Breast epithelium (tissue), 4 donors: Measurements from ENCODE around the gene PIANP. TPM values are rescaled to one million over a fixed set of nuclear protein-coding genes. Genes with fewer than 3 reads are reported as not detected.
"Not testable (repeated sequence)": the region's sequence is repeated elsewhere in the genome, so short reads cannot be mapped to it uniquely, and the experiment has no call there.

Experiments
- DNase-seq, 2 donors: peaks; one replicate each; pipeline ENCODE4 v3.0.0-alpha.2; 2019; ENCODE audit warnings: low spot score in 2 of 2
- H3K27ac ChIP-seq, 2 donors: fragments of 200-600 bp; sonication (generic) in 1 of 2; one replicate each; pipeline ENCODE4 v1.5.1; 2016 to 2019; ENCODE audit warnings: mild to moderate bottlenecking in 1 of 2
- H3K27me3 ChIP-seq, 2 donors: fragments of 200-600 bp; sonication (generic) in 1 of 2; one replicate each; pipeline versions ENCODE4 v1.5.1 to v1.6.0; 2017 to 2019; ENCODE audit warnings: control low read depth in 1 of 2, mild to moderate bottlenecking in 1 of 2
- H3K36me3 ChIP-seq: fragments of 200-600 bp; one replicate; pipeline ENCODE4 v1.5.1; 2019
- H3K4me1 ChIP-seq, 2 donors: fragments of 200-600 bp; sonication (generic); one replicate each; pipeline ENCODE4 v1.5.1; 2016 to 2019; ENCODE audit warnings: control low read depth in 1 of 2
- H3K4me3 ChIP-seq, 3 donors: fragments of 200-600 bp; sonication (generic); 1 replicate in 2 of 3; 2 replicates in 1 of 3; pipeline ENCODE4 v1.5.1; 2016 to 2019; ENCODE audit warnings: mild to moderate bottlenecking in 3 of 3, moderate library complexity in 2 of 3
- H3K9me3 ChIP-seq, 2 donors: fragments of 200-600 bp; sonication (generic) in 1 of 2; one replicate each; pipeline ENCODE4 v1.5.1; 2016 to 2019; ENCODE audit warnings: control low read depth in 1 of 2
- POLR2A ChIP-seq: fragments of 450-650 bp; IDR thresholded peaks from one replicate; pipeline ENCODE4 v1.6.1; 2016; ENCODE audit warnings: antibody characterized with exemption, mild to moderate bottlenecking, moderate library complexity
- POLR2AphosphoS5 ChIP-seq, 3 donors: sonication (generic); formaldehyde crosslinking; IDR thresholded peaks; one replicate each; pipeline ENCODE4 v1.6.1; 2017; ENCODE audit warnings: antibody characterized with exemption in 3 of 3
- intact Hi-C: fragments of 100-400 bp; cut with DNase I; formaldehyde crosslinking; loops from one replicate; pipeline ENCODE4 v1.15.1; 2023; ENCODE audit warnings: low total_unique reads
- total RNA-seq, 3 donors: library from RNA; depleted of rRNA; stranded (reverse); fragments of >200 nt; gene quantifications; one replicate each; pipeline ENCODE4 v1.1.0, GENCODE V29; 2016
- TF ChIP-seq, protein P1 (sequence below), 3 donors: fragments of 450-650 bp; IDR thresholded peaks; one replicate each; pipeline ENCODE4 v1.5.1; 2016 to 2017; ENCODE audit warnings: antibody characterized with exemption in 3 of 3, mild to moderate bottlenecking in 3 of 3, moderate library complexity in 3 of 3

PIANP gene
- total RNA-seq, 3 donors from 2014 or later, result 0.29 to 0.33 TPM; not detected in 1

DNA sequence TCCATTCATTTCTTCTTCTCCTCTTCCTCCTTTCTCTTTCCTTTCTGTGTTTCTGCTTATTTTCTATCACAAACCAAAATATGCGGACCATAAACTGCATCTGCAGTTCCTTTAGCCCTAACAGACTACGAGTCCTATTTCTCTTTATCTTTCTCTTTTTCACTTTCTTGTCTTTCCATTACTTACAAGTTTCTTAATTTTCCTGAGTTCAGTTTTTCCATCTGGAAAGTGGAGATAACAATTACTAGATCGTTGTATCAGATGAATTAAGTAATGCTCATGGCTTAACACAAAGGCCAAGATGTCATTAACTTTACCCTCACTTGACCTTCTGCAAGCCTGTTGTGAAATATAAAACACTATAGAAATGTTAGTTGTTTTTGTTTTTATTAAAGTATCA is 22.2 kb upstream of the PIANP start:
- Histone ChIP-seq H3K27me3 (no peaks in the 10 kb centered on the region), H3K4me3 (no peak overlapping the region), H3K36me3 (peaks cover 1% of the 10 kb centered on the region), H3K9me3 (no peaks in the 10 kb centered on the region), H3K4me1 (peaks cover 6 to 7% of the 10 kb centered on the region in 2 donors), H3K27ac (no peak overlapping the region)
- DNase-seq, result no peak
- intact Hi-C loops, result loop anchor here (2.0 kb wide), 1 partner anchor 34 kb away; the partner anchor contains the start of gene ZNF384
- TF ChIP-seq, protein P1, sequence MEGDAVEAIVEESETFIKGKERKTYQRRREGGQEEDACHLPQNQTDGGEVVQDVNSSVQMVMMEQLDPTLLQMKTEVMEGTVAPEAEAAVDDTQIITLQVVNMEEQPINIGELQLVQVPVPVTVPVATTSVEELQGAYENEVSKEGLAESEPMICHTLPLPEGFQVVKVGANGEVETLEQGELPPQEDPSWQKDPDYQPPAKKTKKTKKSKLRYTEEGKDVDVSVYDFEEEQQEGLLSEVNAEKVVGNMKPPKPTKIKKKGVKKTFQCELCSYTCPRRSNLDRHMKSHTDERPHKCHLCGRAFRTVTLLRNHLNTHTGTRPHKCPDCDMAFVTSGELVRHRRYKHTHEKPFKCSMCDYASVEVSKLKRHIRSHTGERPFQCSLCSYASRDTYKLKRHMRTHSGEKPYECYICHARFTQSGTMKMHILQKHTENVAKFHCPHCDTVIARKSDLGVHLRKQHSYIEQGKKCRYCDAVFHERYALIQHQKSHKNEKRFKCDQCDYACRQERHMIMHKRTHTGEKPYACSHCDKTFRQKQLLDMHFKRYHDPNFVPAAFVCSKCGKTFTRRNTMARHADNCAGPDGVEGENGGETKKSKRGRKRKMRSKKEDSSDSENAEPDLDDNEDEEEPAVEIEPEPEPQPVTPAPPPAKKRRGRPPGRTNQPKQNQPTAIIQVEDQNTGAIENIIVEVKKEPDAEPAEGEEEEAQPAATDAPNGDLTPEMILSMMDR (IDR thresholded peaks at IDR 0.05), result no peak
- TF ChIP-seq POLR2A, result no peak
- TF ChIP-seq POLR2AphosphoS5 (IDR thresholded peaks at IDR 0.05), result no peak

DNA sequence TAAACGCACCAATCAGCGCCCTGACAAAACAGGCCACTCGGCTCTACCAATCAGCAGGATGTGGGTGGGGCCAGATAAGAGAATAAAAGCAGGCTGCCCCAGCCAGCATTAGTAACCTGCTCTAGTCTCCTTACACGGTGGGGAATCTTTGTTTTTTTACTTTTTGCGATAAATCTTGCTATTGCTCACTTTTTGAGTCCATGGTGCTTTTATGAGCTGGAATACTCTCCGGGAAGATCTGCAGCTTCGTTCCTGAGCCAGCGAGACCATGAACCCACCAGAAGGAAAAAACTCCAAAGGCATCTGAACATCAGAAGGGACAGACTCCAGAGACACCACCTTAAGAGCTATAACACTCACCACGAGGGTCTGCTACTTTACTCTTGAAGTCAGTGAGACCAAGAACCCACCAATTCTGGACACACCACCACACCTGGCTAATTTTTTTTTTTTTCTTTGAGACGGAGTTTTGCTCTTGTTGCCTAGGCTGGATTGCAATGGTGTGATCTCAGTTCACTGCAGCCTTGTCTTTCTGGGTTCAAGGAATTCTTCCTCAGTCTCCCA is 16.3 kb upstream of the PIANP start:
- Histone ChIP-seq H3K27ac (no peak overlapping the region), H3K4me3 (no peak overlapping the region), H3K9me3 (no peaks in the 10 kb centered on the region), H3K27me3 (peaks cover 0 to 3% of the 10 kb centered on the region in 2 donors), H3K36me3 (no peaks in the 10 kb centered on the region), H3K4me1 (no peaks in the 10 kb centered on the region)
- TF ChIP-seq POLR2A, result no peak
- TF ChIP-seq, protein P1 (IDR thresholded peaks at IDR 0.05), result no peak
- no peak for TF ChIP-seq POLR2AphosphoS5 (IDR thresholded peaks at IDR 0.05)
- DNase-seq, result no peak
- intact Hi-C loops, result no loop called here

DNA sequence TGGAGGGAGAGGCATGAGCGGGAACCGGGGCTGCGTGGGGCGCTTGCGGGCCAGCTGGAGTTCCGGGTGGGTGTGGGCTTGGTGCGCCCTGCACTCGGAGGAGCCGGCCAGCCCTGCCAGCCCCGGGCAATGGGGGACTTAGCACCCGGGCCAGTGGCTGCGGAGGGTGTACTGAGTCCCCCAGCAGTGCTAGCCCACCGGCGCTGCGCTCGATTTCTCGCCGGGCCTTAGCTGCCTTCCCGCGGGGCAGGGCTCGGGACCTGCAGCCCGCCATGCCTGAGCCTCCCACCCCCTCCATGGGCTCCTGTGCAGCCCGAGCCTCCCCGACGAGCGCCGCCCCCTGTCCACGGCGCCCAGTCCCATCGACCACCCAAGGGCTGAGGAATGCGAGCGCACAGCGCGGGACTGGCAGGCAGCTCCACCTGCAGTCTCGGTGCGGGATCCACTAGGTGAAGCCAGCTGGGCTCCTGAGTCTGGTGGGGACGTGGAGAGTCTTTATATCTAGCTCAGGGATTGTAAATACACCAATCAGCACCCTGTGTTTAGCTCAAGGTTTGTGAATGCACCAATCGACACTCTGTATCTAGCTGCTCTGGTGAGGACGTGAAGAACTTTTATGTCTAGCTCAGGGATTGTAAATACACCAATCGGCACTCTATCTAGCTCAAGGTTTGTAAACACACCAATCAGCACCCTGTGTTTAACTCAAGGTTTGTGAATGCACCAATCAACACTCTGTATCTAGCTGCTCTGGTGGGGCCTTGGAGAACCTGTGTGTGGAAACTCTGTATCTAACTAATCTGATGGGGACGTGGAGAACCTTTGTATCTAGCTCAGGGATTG is 15.6 kb upstream of the PIANP start:
- H3K36me3 ChIP-seq, DNase-seq, H3K27ac ChIP-seq, H3K4me1 ChIP-seq, H3K9me3 ChIP-seq, intact Hi-C loops, H3K4me3 ChIP-seq, H3K27me3 ChIP-seq: not testable (repeated sequence)

DNA sequence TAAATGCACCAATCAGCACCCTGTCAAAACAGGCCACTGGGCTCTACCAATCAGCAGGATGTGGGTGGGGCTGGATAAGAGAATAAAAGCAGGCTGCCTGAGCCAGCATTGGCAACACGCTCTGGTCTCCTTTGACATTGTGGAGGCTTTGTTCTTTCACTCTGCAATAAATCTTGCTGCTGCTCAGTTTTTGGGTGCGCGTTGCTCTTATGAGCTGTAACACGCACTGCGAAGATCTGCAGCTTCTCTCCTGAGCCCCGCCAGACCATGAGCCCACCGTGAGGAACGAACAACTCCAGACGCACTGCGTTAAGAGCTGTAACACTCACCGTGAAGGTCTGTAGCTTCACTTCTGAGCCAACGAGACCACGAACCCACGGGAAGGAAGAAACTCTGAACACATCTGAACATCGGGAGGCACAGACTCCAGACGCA is 8.4 kb upstream of the PIANP start:
- no peak for DNase-seq
- no peak overlapping the region for H3K4me3 ChIP-seq
- TF ChIP-seq POLR2AphosphoS5 (IDR thresholded peaks at IDR 0.05) (no peak), POLR2A (no peak)
- TF ChIP-seq, protein P1 (IDR thresholded peaks at IDR 0.05), result no peak
- H3K27ac ChIP-seq, result no peak overlapping the region
- H3K9me3 ChIP-seq, result no peaks in the 10 kb centered on the region
- H3K36me3 ChIP-seq, result no peaks in the 10 kb centered on the region
- H3K27me3 ChIP-seq, result peaks cover 2 to 15% of the 10 kb centered on the region in 2 donors
- H3K4me1 ChIP-seq, result no peaks in the 10 kb centered on the region
- intact Hi-C loops, result no loop called here

DNA sequence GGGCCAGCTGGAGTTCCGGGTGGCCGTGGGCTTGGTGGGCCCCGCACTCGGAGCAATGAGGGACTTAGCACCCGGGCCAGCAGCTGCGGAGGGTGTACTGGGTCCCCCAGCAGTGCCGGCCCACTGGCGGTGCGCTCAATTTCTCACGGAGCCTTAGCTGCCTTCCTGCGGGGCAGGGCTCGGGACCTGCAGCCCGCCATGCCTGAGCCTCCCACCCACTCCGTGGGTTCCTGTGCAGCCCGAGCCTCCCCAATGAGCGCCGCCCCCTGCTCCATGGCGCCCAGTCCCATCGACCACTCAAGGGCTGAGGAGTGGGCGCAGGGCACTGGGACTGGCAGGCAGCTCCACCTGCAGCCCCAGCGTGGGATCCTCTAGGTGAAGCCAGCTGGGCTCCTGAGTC is 7.7 kb upstream of the PIANP start:
- peaks cover 2 to 21% of the 10 kb centered on the region in 2 donors for H3K27me3 ChIP-seq
- H3K4me3 ChIP-seq, DNase-seq, H3K36me3 ChIP-seq, H3K27ac ChIP-seq, H3K4me1 ChIP-seq, intact Hi-C loops, H3K9me3 ChIP-seq: not testable (repeated sequence)

DNA sequence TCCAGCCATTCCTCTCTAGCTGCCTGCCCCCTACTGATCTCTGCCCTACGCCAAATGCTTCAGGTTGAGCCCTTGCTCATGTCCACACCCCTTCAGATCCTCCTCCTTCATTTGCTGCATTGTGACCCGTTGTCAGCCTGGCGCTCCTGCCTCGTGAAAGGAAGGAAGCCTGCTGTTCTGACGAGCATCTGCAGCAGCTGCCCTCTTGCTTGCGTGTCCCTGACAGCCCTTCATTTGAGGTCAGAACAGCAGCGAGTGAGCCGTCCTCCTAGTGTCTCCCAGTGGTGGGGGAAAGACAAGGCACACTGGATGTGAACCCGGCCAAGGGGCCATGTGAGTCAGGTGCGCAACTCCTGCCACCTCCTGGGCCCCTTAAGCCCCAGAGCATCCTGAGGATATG is 3.0 kb upstream of the PIANP start:
- no peak for DNase-seq
- intact Hi-C loops, result no loop called here
- H3K27ac ChIP-seq, result no peak overlapping the region
- no peaks in the 10 kb centered on the region for H3K4me1 ChIP-seq
- no peaks in the 10 kb centered on the region for H3K9me3 ChIP-seq
- H3K36me3 ChIP-seq, result no peaks in the 10 kb centered on the region
- H3K4me3 ChIP-seq, result no peak overlapping the region
- H3K27me3 ChIP-seq, result peaks cover 9 to 60% of the 10 kb centered on the region in 2 donors
- TF ChIP-seq POLR2A (no peak), POLR2AphosphoS5 (IDR thresholded peaks at IDR 0.05) (no peak)
- TF ChIP-seq, protein P1 (IDR thresholded peaks at IDR 0.05), result no peak
